Stimulated activated CD4-positive, alpha-beta T cell treated with anti-CD3 and anti-CD28 coated beads, Interleukin-1b, Interleukin-23, amount 100 ng/mL, for 1 hour (primary cell): Measurements from ENCODE around the gene SORCS2.
"Not testable (repeated sequence)": the region's sequence is repeated elsewhere in the genome, so short reads cannot be mapped to it uniquely, and the experiment has no call there.

Source experiments
- DNase-seq, 2 donors: peaks; one replicate each; pipeline ENCODE4 v3.0.0-alpha.2; 2020; ENCODE audit warnings: low read depth in 2 of 2

Gene SORCS2

GRCh38 chr4:7199771-7200441, 7.6 kb downstream of the SORCS2 start:
- DNase-seq: no peak

- DNase-seq: no peak
Measured at GRCh38 chr4:7200801-7201200, 8.5 kb downstream of the SORCS2 start.

- no peak for DNase-seq
Measured at GRCh38 chr4:7201420-7202305, 9.3 kb downstream of the SORCS2 start.

- no peak for DNase-seq
Measured at GRCh38 chr4:7202411-7202810, 10.1 kb downstream of the SORCS2 start.

- no peak for DNase-seq
Measured at GRCh38 chr4:7204656-7205387, 12.5 kb downstream of the SORCS2 start.

- no peak for DNase-seq
Measured at GRCh38 chr4:7206385-7206784, 14.0 kb downstream of the SORCS2 start.

- no peak for DNase-seq
Measured at GRCh38 chr4:7206911-7207567, 14.7 kb downstream of the SORCS2 start.

GRCh38 chr4:7207628-7208231, 15.4 kb downstream of the SORCS2 start:
- DNase-seq: no peak

- no peak for DNase-seq
Measured at GRCh38 chr4:7208509-7209451, 16.4 kb downstream of the SORCS2 start.

- no peak for DNase-seq
Measured at GRCh38 chr4:7209699-7210098, 17.4 kb downstream of the SORCS2 start.

- no peak for DNase-seq
Measured at GRCh38 chr4:7210824-7211223, 18.5 kb downstream of the SORCS2 start.

GRCh38 chr4:7212101-7212674, 19.9 kb downstream of the SORCS2 start:
- DNase-seq: no peak

GRCh38 chr4:7212921-7213320, 20.6 kb downstream of the SORCS2 start:
- DNase-seq: no peak

GRCh38 chr4:7213807-7214206, 21.5 kb downstream of the SORCS2 start:
- DNase-seq: no peak

GRCh38 chr4:7214359-7214758, 22.0 kb downstream of the SORCS2 start:
- DNase-seq: no peak

GRCh38 chr4:7215187-7215586, 22.8 kb downstream of the SORCS2 start:
- DNase-seq: not testable (repeated sequence)

GRCh38 chr4:7217039-7217438, 24.7 kb downstream of the SORCS2 start:
- no peak for DNase-seq

GRCh38 chr4:7217474-7218321, 25.4 kb downstream of the SORCS2 start:
- no peak for DNase-seq

GRCh38 chr4:7218686-7219085, 26.3 kb downstream of the SORCS2 start:
- DNase-seq: no peak
